A673 (cell line): Measurements from ENCODE around the gene KRTAP10-5.

Experiments
- CTCF ChIP-seq: fragments of 300-800, 200-600 bp; sonication (generic); conservative IDR thresholded peaks from 2 replicates; pipeline ENCODE4 v1.5.1; 2017; ENCODE audit warnings: low read depth, mild to moderate bottlenecking, antibody characterized with exemption, low read length, moderate library complexity, mixed read lengths
- EZH2 ChIP-seq: fragments of 200-600 bp; sonication (generic); IDR thresholded peaks from 2 replicates; pipeline ENCODE4 v1.6.1; 2017; ENCODE audit warnings: borderline replicate concordance, low read depth, mild to moderate bottlenecking, mixed read lengths, antibody characterized with exemption, low read length; ENCODE audit not compliant: poor library complexity, severe bottlenecking

- TF ChIP-seq CTCF (no peak), EZH2 (no peak)
Observed at GRCh38 chr21:44623575-44623974, 43.2 kb upstream of the KRTAP10-5 start.
